Heart right ventricle (tissue), 16 donors: Measurements from ENCODE around the gene HEPHL1. TPM values are rescaled to one million over a fixed set of nuclear protein-coding genes. Genes with fewer than 3 reads are reported as not detected.

ENCODE experiments used
- ATAC-seq, 8 donors: fragments of 200-7000 bp; cut with Tn5 transposase; one replicate each; pipeline ENCODE4 v1.9.1; 2020; ENCODE audit warnings: mild to moderate bottlenecking in 8 of 8, moderate library complexity in 8 of 8, moderate number of reproducible peaks in 1 of 8
- DNase-seq, 2 donors: peaks; one replicate each; pipeline ENCODE4 v3.0.0-alpha.2; 2020
- H3K27ac ChIP-seq, 10 donors: fragments of 200-600 bp; sonication (generic) in 2 of 10; one replicate each; pipeline versions ENCODE4 v1.5.0 to v1.8.0; 2020 to 2022; ENCODE audit warnings: mild to moderate bottlenecking in 3 of 10
- H3K27me3 ChIP-seq, 7 donors: fragments of 200-600 bp; one replicate each; pipeline ENCODE4 v1.8.0; 2021 to 2022; ENCODE audit warnings: mild to moderate bottlenecking in 2 of 7
- H3K36me3 ChIP-seq, 9 donors: fragments of 200-600 bp; sonication (generic) in 1 of 9; one replicate each; pipeline versions ENCODE4 v1.5.0 to v1.8.0; 2020 to 2022; ENCODE audit warnings: mild to moderate bottlenecking in 2 of 9
- H3K4me1 ChIP-seq, 9 donors: fragments of 200-600 bp; sonication (generic) in 1 of 9; one replicate each; pipeline versions ENCODE4 v1.5.0 to v1.8.0; 2020 to 2022; ENCODE audit warnings: mild to moderate bottlenecking in 4 of 9
- H3K4me3 ChIP-seq, 10 donors: fragments of 200-600 bp; sonication (generic) in 2 of 10; one replicate each; pipeline versions ENCODE4 v1.5.0 to v1.8.0; 2020 to 2022; ENCODE audit warnings: mild to moderate bottlenecking in 7 of 10, moderate library complexity in 2 of 10
- H3K9me3 ChIP-seq, 11 donors: fragments of 200-600 bp in 10 of 11; sonication (generic) in 2 of 11; one replicate each; pipeline versions ENCODE4 v1.5.0 to v1.8.0; 2013 to 2022; ENCODE audit warnings: mild to moderate bottlenecking in 2 of 11, control low read depth in 1 of 11, moderate library complexity in 1 of 11
- CTCF ChIP-seq, 9 donors: fragments of 200-600 bp; sonication (generic) in 2 of 9; IDR thresholded peaks; one replicate each; pipeline versions ENCODE4 v1.5.0 to v1.8.0; 2021 to 2022; ENCODE audit warnings: antibody characterized with exemption in 9 of 9, mild to moderate bottlenecking in 5 of 9, moderate library complexity in 1 of 9
- WGBS, 2 donors: extraction: QIAGEN DNeasy Blood & Tissue Kit; methylation state at CpG; one replicate each; pipeline ENCODE4 v1.1.7; 2013; ENCODE audit warnings: inconsistent platforms in 1 of 2; 5-methylcytosine and 5-hydroxymethylcytosine counted together
- intact Hi-C, 10 donors: fragments of 100-400 bp; cut with DNase I; formaldehyde crosslinking; loops; one replicate each; pipeline versions ENCODE4 v1.11.1 to v1.14.2; 2022
- polyA plus RNA-seq, 2 donors: library from polyadenylated mRNA; stranded (reverse); fragments of 200-250 nt; gene quantifications; one replicate each; pipeline ENCODE4 v1.2.3, GENCODE V29; 2013
- total RNA-seq, 10 donors: library from RNA; stranded (reverse); fragmentation: NEBNext Ultra II Directional in 3 of 10; extraction: Animal tissue kit (Norgen Biotek cat#: 25700) in 3 of 10; gene quantifications; one replicate each; pipeline versions ENCODE4 v1.2.1 to v1.2.4, GENCODE V29; 2021 to 2023
- donor health status: Arrhythmogenic right ventricular cardiomyopathy.
- donor health status: ischemic (EF 13 %, LVEDD 7.1; RV severe dilation, severe dysfunction).
- donor health status: healthy with polysubstance abuse.
- donor health status: DM: no; HTN: yes; CAD: no.
- donor health status: DM: no; HTN: no; CAD: no.
- donor health status: ischemic (EF 25% LVEDD 6.9; RV normal size, moderate dysfunction).
- donor health status: ischemic (EF 25% LVEDD 5.7; RV mildly dilated, moderate dysfunction).
- donor health status: healthy.
- donor health status: DM: yes; HTN: yes; CAD: no.
- donor health status: Ischemic cardiomyopathy.
- donor health status: ischemic (EF 35%, LVEDD 5.7; RV mildly dilated, moderate dysfunction).
- donor health status: nonischemic (EF 11% LVEDD 7.7; RV severe dilation, severe dysfunction).
- donor health status: DM: yes; HTN: yes; CAD: no.
- donor health status: PGD.
- donor health status: ischemic (EF 29% LVEDD 5.4; RV normal size, mild dysfunction).
- donor health status: nonischemic (EF 23%, LVEDD 6.1; RV moderate dilation, normal function).

The HEPHL1 gene
- total and polyA plus RNA-seq, 12 donors = not detected

GRCh38 chr11:94068764-94069163 is 47.6 kb downstream of the HEPHL1 start:
- TF ChIP-seq CTCF (IDR thresholded peaks at IDR 0.05) = no peak
- ATAC-seq (no peak), DNase-seq (no peak)
- Histone ChIP-seq H3K4me3 (no peak overlapping the region), H3K9me3 (peaks cover 0 to 4% (median 0%) of the 10 kb centered on the region in 11 donors), H3K36me3 (no peaks in the 10 kb centered on the region), H3K27ac (no peak overlapping the region), H3K27me3 (peaks cover 0 to 9% (median 0%) of the 10 kb centered on the region in 7 donors), H3K4me1 (no peaks in the 10 kb centered on the region)
- intact Hi-C loops = no loop called here
- 75 to 76% methylated on average over 2 of the region's 2 CpGs for WGBS, 2 donors

- H3K4me3 ChIP-seq = no peak overlapping the region
- 24 to 28% methylated on average over 2 of the region's 2 CpGs for WGBS, 2 donors
- intact Hi-C loops = no loop called here
- TF ChIP-seq CTCF (IDR thresholded peaks at IDR 0.05) = peak in 5 of 9 donors; percentile 11 to 39 (median 27)
- peak in 6 of 8 donors; percentile 42 to 86 (median 68) for ATAC-seq
- H3K4me1 ChIP-seq = peaks cover 0 to 9% (median 0%) of the 10 kb centered on the region in 9 donors
- H3K27ac ChIP-seq = no peak overlapping the region
- H3K9me3 ChIP-seq = peaks cover 0 to 8% (median 0%) of the 10 kb centered on the region in 11 donors
- DNase-seq = no peak
- no peaks in the 10 kb centered on the region for H3K27me3 ChIP-seq
- H3K36me3 ChIP-seq = no peaks in the 10 kb centered on the region
These were observed 56.6 kb downstream of the HEPHL1 start for GRCh38 chr11:94077552-94078293.

- no peak for TF ChIP-seq CTCF (IDR thresholded peaks at IDR 0.05)
- Histone ChIP-seq H3K4me3 (no peak overlapping the region), H3K27ac (no peak overlapping the region), H3K36me3 (no peaks in the 10 kb centered on the region), H3K27me3 (no peaks in the 10 kb centered on the region), H3K4me1 (no peaks in the 10 kb centered on the region), H3K9me3 (peaks cover 0 to 8% (median 0%) of the 10 kb centered on the region in 11 donors)
- intact Hi-C loops = loop anchor here in 1 of 10 donors (10.0 kb wide), 1 partner anchor 111 kb away; no protein-coding TSS in a partner anchor
- WGBS, 2 donors = 93 to 95% methylated on average over 1 of the region's 1 CpG
- DNase-seq (no peak), ATAC-seq (no peak)
These were observed 63.0 kb downstream of the HEPHL1 start for GRCh38 chr11:94084164-94084563.

- Histone ChIP-seq H3K9me3 (no peaks in the 10 kb centered on the region), H3K4me3 (no peak overlapping the region), H3K36me3 (no peaks in the 10 kb centered on the region), H3K27ac (no peak overlapping the region), H3K27me3 (no peaks in the 10 kb centered on the region), H3K4me1 (no peaks in the 10 kb centered on the region)
- 82 to 90% methylated on average over 21 of the region's 21 CpGs for WGBS, 2 donors
- ATAC-seq (no peak), DNase-seq (no peak)
- TF ChIP-seq CTCF (IDR thresholded peaks at IDR 0.05) = no peak
- intact Hi-C loops = loop anchor here in 1 of 10 donors (10.0 kb wide), 1 partner anchor 106 kb away; no protein-coding TSS in a partner anchor
These were observed 67.8 kb downstream of the HEPHL1 start for GRCh38 chr11:94088906-94089305.
